Liver (tissue), 9 donors: Measurements from ENCODE around the gene LHFPL6. TPM values are rescaled to one million over a fixed set of nuclear protein-coding genes. Genes with fewer than 3 reads are reported as not detected.

Experiments used
- DNase-seq: peaks from one replicate; pipeline ENCODE4 v3.0.0-alpha.2; 2017; ENCODE audit warnings: low spot score
- H3K27ac ChIP-seq, 2 donors: one replicate each; pipeline ENCODE4 v1.7.0; 2013; ENCODE audit warnings: inconsistent platforms in 2 of 2, low read length in 2 of 2, control low read depth in 1 of 2, low read depth in 1 of 2, mild to moderate bottlenecking in 1 of 2
- H3K27me3 ChIP-seq, 4 donors: one replicate each; pipeline versions ENCODE4 v1.6.1 to v1.7.0; 2013; ENCODE audit warnings: low read length in 3 of 4, inconsistent platforms in 1 of 4, mild to moderate bottlenecking in 1 of 4, moderate library complexity in 1 of 4; ENCODE audit not compliant: control insufficient read depth in 4 of 4, insufficient read depth in 4 of 4
- H3K36me3 ChIP-seq, 4 donors: one replicate each; pipeline versions ENCODE4 v1.6.1 to v1.7.0; 2013; ENCODE audit warnings: low read length in 3 of 4, mild to moderate bottlenecking in 3 of 4, low read depth in 1 of 4, moderate library complexity in 1 of 4; ENCODE audit not compliant: control insufficient read depth in 4 of 4, insufficient read depth in 3 of 4
- H3K4me1 ChIP-seq, 4 donors: one replicate each; pipeline versions ENCODE4 v1.6.1 to v1.7.0; 2013; ENCODE audit warnings: low read length in 3 of 4, mild to moderate bottlenecking in 3 of 4, moderate library complexity in 1 of 4; ENCODE audit not compliant: control insufficient read depth in 4 of 4, insufficient read depth in 4 of 4
- H3K4me3 ChIP-seq, 3 donors: one replicate each; pipeline versions ENCODE4 v1.6.1 to v1.7.0; 2013; ENCODE audit warnings: low read length in 3 of 3, control low read depth in 1 of 3, low read depth in 1 of 3, mild to moderate bottlenecking in 1 of 3
- H3K9ac ChIP-seq, 2 donors: one replicate each; pipeline ENCODE4 v1.7.0; 2013; ENCODE audit warnings: low read length in 2 of 2, mild to moderate bottlenecking in 2 of 2, moderate library complexity in 2 of 2, control low read depth in 1 of 2, low read depth in 1 of 2
- H3K9me3 ChIP-seq, 4 donors: one replicate each; pipeline versions ENCODE4 v1.6.1 to v1.7.0; 2013; ENCODE audit warnings: low read length in 3 of 4; ENCODE audit not compliant: control insufficient read depth in 4 of 4
- ATF3 ChIP-seq: IDR thresholded peaks from 2 replicates; pipeline ENCODE4 v1.6.1; 2016; ENCODE audit warnings: antibody characterized with exemption
- CTCF ChIP-seq: fragments of 150-350 bp; IDR thresholded peaks from 2 replicates; pipeline ENCODE4 v1.5.1; 2017; ENCODE audit warnings: improper control_type of control experiment, low read depth, low read length; ENCODE audit not compliant: missing input control
- FOXA2 ChIP-seq: IDR thresholded peaks from 2 replicates; pipeline ENCODE4 v1.6.1; 2016; ENCODE audit warnings: antibody characterized with exemption
- HNF4A ChIP-seq, 2 donors: conservative IDR thresholded peaks; 2 replicates each; pipeline ENCODE4 v1.6.1; 2016; ENCODE audit warnings: antibody characterized with exemption in 2 of 2, mild to moderate bottlenecking in 2 of 2
- HNF4G ChIP-seq: IDR thresholded peaks from 2 replicates; pipeline ENCODE4 v1.6.1; 2016; ENCODE audit warnings: antibody characterized with exemption
- JUND ChIP-seq, 2 donors: IDR thresholded peaks; 2 replicates each; pipeline ENCODE4 v1.6.1; 2016; ENCODE audit warnings: antibody characterized with exemption in 2 of 2
- MAX ChIP-seq: IDR thresholded peaks from 2 replicates; pipeline ENCODE4 v1.6.1; 2016; ENCODE audit warnings: antibody characterized with exemption
- NR2F2 ChIP-seq: IDR thresholded peaks from 2 replicates; pipeline ENCODE4 v1.6.1; 2016; ENCODE audit warnings: antibody characterized with exemption
- RAD21 ChIP-seq, 2 donors: IDR thresholded peaks; 2 replicates each; pipeline ENCODE4 v1.6.1; 2016; ENCODE audit warnings: antibody characterized with exemption in 2 of 2, mild to moderate bottlenecking in 2 of 2
- REST ChIP-seq: IDR thresholded peaks from 2 replicates; pipeline ENCODE4 v1.6.1; 2016; ENCODE audit warnings: antibody characterized with exemption, mild to moderate bottlenecking
- RXRA ChIP-seq, 2 donors: IDR thresholded peaks; 2 replicates each; pipeline ENCODE4 v1.6.1; 2017 to 2018; ENCODE audit warnings: antibody characterized with exemption in 2 of 2, mild to moderate bottlenecking in 1 of 2
- SP1 ChIP-seq: IDR thresholded peaks from 2 replicates; pipeline ENCODE4 v1.6.1; 2018; ENCODE audit warnings: antibody characterized with exemption, mild to moderate bottlenecking
- TAF1 ChIP-seq: conservative IDR thresholded peaks from 2 replicates; pipeline ENCODE4 v1.6.1; 2016; ENCODE audit warnings: antibody characterized with exemption, mild to moderate bottlenecking
- YY1 ChIP-seq: IDR thresholded peaks from 2 replicates; pipeline ENCODE4 v1.6.1; 2016; ENCODE audit warnings: antibody characterized with exemption, mild to moderate bottlenecking
- WGBS: extraction: QIAGEN DNeasy Blood & Tissue Kit; methylation state at CpG from one replicate; pipeline ENCODE4 v1.1.7; 2013; 5-methylcytosine and 5-hydroxymethylcytosine counted together
- polyA plus RNA-seq, 2 donors: library from polyadenylated mRNA; stranded (reverse) in 1 of 2; unstranded in 1 of 2; fragments of 200-250 nt in 1 of 2; fragments of >200 nt in 1 of 2; fragmentation: Nextera tagmentation in 1 of 2; extraction: Ambion mirVana in 1 of 2; gene quantifications; one replicate each; pipeline versions ENCODE4 v1.2.1 to v1.2.3, GENCODE V29; 2013 to 2015
- total RNA-seq, 2 donors: library from RNA; depleted of rRNA; stranded (reverse); fragments of >200 nt; gene quantifications; one replicate each; pipeline ENCODE4 v1.2.3, GENCODE V29; 2014
- donor health status: healthy.
- donor health status: healthy.
- donor health status: healthy.
- donor health status: healthy.
- donor health status: healthy.

The LHFPL6 gene
- total and polyA plus RNA-seq, 4 donors = 2.6 to 8.3 (median 5.5) TPM

GRCh38 chr13:39312596-39312995 lies 290.4 kb downstream of the LHFPL6 start:
- Histone ChIP-seq H3K27ac (no peak overlapping the region), H3K4me1 (no peaks in the 10 kb centered on the region), H3K27me3 (no peaks in the 10 kb centered on the region), H3K4me3 (no peak overlapping the region), H3K9ac (no peak overlapping the region), H3K9me3 (no peaks in the 10 kb centered on the region), H3K36me3 (no peaks in the 10 kb centered on the region)
- WGBS = 54% methylated on average over 2 of the region's 2 CpGs
- DNase-seq = no peak
- TF ChIP-seq HNF4G = no peak
- TF ChIP-seq HNF4A (conservative IDR thresholded peaks at IDR 0.05) = no peak
- no peak for TF ChIP-seq YY1
- TF ChIP-seq RXRA (IDR thresholded peaks at IDR 0.05) = no peak
- no peak for TF ChIP-seq RAD21 (IDR thresholded peaks at IDR 0.05)
- TF ChIP-seq CTCF = no peak
- TF ChIP-seq TAF1 = no peak

GRCh38 chr13:39311619-39312018 lies 291.4 kb downstream of the LHFPL6 start:
- TF ChIP-seq SP1 = no peak
- no peak overlapping the region for H3K27ac ChIP-seq
- H3K36me3 ChIP-seq = no peaks in the 10 kb centered on the region
- no peaks in the 10 kb centered on the region for H3K27me3 ChIP-seq
- H3K9me3 ChIP-seq = no peaks in the 10 kb centered on the region
- no peaks in the 10 kb centered on the region for H3K4me1 ChIP-seq
- H3K9ac ChIP-seq = no peak overlapping the region
- DNase-seq = no peak
- no peak overlapping the region for H3K4me3 ChIP-seq
- 63% methylated on average over 4 of the region's 4 CpGs for WGBS

- WGBS = 83% methylated on average over 4 of the region's 4 CpGs
- H3K9me3 ChIP-seq = no peaks in the 10 kb centered on the region
Measured at GRCh38 chr13:39310961-39311360, 292.0 kb downstream of the LHFPL6 start.

GRCh38 chr13:39306639-39307589 lies 296.1 kb downstream of the LHFPL6 start:
- Histone ChIP-seq H3K4me3 (no peak overlapping the region), H3K9ac (no peak overlapping the region), H3K27ac (no peak overlapping the region), H3K36me3 (no peaks in the 10 kb centered on the region), H3K9me3 (no peaks in the 10 kb centered on the region), H3K27me3 (no peaks in the 10 kb centered on the region), H3K4me1 (no peaks in the 10 kb centered on the region)
- DNase-seq = no peak
- 69% methylated on average over 16 of the region's 16 CpGs for WGBS
- TF ChIP-seq REST = no peak
- no peak for TF ChIP-seq NR2F2
- no peak for TF ChIP-seq HNF4G
- no peak for TF ChIP-seq TAF1
- no peak for TF ChIP-seq CTCF
- TF ChIP-seq JUND (IDR thresholded peaks at IDR 0.05) = no peak
- TF ChIP-seq MAX = no peak
- TF ChIP-seq FOXA2 = no peak
- TF ChIP-seq ATF3 = no peak

More at GRCh38 chr13:39310961-39311360, 292.0 kb downstream of the LHFPL6 start:
- no peak for DNase-seq
- no peak overlapping the region for H3K4me3 ChIP-seq
- H3K27me3 ChIP-seq = no peaks in the 10 kb centered on the region
- TF ChIP-seq HNF4G = no peak
- TF ChIP-seq YY1 = no peak
- TF ChIP-seq FOXA2 = no peak
- H3K9ac ChIP-seq = no peak overlapping the region
- H3K27ac ChIP-seq = no peak overlapping the region
- H3K36me3 ChIP-seq = no peaks in the 10 kb centered on the region
- no peaks in the 10 kb centered on the region for H3K4me1 ChIP-seq
